GM12865 (cell line): ENCODE results near the gene ZHX3.

ENCODE experiments used
- DNase-seq: peaks from one replicate; pipeline ENCODE4 v3.0.0; 2010; ENCODE audit warnings: low read depth
- H3K4me3 ChIP-seq: 2 replicates; pipeline ENCODE4 v1.5.1; 2011; ENCODE audit warnings: mild to moderate bottlenecking, low read depth, low read length, control low read depth
- TF ChIP-seq, protein P1 (sequence below): IDR thresholded peaks from 2 replicates; pipeline ENCODE4 v1.5.1; 2011; ENCODE audit warnings: low read length, control low read depth, low read depth, inconsistent platforms; ENCODE audit not compliant: insufficient read depth; ENCODE audit errors: missing control alignments

The ZHX3 gene

GRCh38 chr20:41345729-41346067, 28.2 kb upstream of the ZHX3 start:
- DNase-seq: no peak
- no peak overlapping the region for H3K4me3 ChIP-seq
- TF ChIP-seq, protein P1, sequence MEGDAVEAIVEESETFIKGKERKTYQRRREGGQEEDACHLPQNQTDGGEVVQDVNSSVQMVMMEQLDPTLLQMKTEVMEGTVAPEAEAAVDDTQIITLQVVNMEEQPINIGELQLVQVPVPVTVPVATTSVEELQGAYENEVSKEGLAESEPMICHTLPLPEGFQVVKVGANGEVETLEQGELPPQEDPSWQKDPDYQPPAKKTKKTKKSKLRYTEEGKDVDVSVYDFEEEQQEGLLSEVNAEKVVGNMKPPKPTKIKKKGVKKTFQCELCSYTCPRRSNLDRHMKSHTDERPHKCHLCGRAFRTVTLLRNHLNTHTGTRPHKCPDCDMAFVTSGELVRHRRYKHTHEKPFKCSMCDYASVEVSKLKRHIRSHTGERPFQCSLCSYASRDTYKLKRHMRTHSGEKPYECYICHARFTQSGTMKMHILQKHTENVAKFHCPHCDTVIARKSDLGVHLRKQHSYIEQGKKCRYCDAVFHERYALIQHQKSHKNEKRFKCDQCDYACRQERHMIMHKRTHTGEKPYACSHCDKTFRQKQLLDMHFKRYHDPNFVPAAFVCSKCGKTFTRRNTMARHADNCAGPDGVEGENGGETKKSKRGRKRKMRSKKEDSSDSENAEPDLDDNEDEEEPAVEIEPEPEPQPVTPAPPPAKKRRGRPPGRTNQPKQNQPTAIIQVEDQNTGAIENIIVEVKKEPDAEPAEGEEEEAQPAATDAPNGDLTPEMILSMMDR: no peak

DNA sequence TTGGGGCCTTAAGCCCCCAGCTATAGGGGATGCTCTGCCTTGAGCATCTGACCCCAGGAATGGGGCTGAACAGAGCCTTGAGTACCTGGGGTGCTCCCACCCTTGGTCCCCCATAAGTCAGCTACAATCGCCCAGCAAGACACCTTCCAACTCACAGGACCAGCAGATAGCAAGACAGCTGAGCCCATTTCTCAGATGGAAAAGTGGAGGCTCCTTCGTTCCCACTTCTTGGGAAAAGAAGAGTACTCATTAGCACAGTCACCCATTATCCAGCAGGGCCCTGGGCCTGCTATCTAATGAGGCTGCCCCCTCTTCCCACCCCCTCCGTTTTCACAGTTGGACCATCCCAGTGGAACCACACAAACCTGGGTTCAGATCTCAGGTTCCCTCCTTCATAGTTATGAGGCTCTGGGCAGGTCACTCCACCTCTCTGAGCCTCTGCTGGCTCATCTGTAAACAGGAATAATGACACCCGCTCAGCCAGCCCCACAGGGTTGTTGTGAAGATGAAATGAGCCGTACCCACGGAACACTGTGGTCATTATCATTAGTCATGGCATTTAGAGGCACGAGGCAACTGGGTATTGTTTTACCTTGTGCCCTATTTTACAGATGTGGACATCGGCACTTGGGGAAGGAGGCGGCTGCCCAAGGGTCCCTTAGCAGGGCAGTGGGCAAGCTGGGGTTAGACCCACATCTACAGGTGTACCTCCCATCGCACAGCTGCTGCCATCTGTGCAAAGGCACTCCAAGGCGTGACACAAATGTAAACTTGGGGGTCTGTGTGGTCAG, 27.6 kb upstream of the ZHX3 start:
- TF ChIP-seq, protein P1: no peak
- no peak overlapping the region for H3K4me3 ChIP-seq
- no peak for DNase-seq

- DNase-seq: no peak
- TF ChIP-seq, protein P1: no peak
- H3K4me3 ChIP-seq: no peak overlapping the region
Observed at GRCh38 chr20:41344477-41344876, 26.9 kb upstream of the ZHX3 start.

DNA sequence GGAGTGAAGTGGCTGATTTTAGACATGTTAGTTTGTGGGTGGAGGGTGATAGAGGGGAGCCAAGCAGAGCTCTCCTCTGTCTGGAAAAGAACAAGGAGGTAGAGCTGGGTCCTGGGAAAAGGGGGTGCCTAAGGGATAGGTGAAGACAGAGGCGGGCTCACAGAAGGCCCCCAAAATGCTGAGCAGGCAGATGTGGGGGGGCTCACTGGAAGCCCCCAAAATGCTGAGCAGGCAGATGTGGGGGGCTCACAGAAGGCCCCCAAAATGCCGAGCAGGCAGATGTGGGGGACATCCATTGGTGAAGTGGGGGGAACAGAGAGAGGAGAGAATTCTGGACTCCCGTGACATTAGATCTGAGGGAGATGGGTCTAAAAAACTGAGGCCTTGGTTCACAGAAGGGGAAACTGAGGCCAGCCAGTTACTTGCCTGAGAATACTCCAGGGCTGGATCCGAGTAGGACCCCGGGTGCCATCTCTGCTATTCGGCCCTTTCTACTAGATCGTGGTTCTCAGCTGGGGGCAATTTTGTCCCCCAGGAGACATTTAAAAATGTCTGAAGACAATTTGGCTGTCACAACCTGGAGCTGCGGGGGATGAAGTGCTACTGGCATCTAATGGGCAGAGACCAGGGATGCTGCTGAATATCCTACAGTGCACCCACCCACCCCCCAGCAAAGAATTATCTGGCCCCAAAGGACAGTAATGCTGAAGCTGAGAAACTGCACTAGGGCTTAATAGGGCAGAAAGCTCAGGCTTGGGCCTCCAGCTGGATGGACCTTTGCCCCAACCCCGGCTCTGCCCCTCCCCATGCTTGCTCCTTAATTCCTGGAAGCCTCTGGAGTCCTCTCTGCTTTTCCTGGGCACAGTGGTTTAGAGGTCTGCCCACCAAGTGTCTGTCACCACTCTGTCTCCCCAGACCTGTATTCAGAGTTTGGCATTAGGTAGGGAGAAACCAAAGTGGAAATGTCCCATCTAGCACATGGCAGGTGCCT, 25.2 kb upstream of the ZHX3 start:
- TF ChIP-seq, protein P1: no peak
- no peak for DNase-seq
- H3K4me3 ChIP-seq: no peak overlapping the region

DNA sequence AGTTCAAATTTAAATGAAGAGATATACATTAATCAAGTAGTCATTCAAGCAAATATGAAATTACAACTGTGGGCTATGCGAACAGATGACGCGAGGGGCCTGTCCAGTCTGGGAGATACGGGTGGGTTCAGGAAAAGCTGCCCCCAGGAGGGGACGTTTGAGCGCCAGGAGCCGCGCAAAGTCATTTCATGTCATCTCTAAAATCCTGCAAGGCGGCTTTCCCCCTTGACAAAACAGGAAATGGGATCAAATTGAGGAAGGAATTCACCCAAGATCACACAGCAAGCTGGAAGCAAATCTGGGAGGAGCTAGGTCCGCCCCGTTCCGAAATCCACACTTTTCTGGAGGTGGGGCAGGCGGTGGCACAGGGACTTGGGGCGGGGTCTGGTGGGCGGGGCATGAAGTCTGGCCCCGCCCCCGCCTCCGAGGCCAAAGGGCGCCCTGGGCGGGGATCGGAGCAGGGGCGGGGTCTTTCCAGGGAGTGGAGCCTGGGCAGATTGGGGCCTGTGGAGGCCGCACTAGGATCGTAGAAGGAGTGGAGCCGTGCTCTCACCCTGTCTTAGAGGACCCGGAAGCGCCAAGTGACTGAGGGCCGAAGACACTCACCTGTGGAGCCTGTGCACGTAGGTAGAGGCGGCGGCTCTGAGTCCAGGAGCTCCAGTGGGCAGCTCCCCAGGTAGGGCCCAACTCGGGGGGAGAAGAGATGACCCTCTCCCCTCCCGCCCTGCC, 23.0 kb upstream of the ZHX3 start, which contains the start of gene LPIN3:
TSS of gene LPIN3 (plus strand) at position 495 of the 729 bp plus-strand sequence. CDS start 4,983 bp downstream, outside the sequence.
- TF ChIP-seq, protein P1: no peak
- H3K4me3 ChIP-seq: peak within 1 kb of the TSS; percentile 23
- peak; percentile 57 for DNase-seq

DNA sequence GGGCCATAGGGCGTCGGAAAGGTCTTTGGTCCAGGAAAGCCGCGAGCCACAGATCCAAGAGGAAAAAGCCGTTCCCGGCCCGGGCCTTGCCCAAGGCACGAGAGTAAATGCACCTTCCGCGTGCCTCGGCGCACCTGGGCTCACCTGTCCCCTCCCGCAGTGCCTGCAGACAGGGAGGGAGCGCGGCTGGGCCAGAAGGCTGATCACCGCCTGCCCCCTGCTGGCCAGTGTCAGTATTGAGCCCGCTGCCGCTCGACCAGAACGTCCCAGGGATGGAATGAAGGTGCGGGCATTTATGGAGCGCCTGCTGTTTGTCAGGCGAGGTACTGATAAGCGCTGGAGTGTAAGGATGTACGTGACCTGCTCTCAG, 22.4 kb upstream of the ZHX3 start:
- peak; percentile 77 for DNase-seq
- TF ChIP-seq, protein P1: peak; percentile 97
- peak overlapping the region; percentile 23; the same call in 1 of the 2 replicates for H3K4me3 ChIP-seq
